H1 (cell line): ENCODE data around the gene RNF157.

Experiments
- CEBPB ChIP-seq: IDR thresholded peaks from 2 replicates; pipeline ENCODE4 v1.6.1; 2012; ENCODE audit warnings: low read depth, low read length
- CTCF ChIP-seq, 3 experiments: IDR thresholded peaks; 1 replicate in 2 of 3; 2 replicates in 1 of 3; pipeline versions ENCODE4 v1.5.1 to v1.6.1; 2011; ENCODE audit warnings: low read length in 3 of 3, mild to moderate bottlenecking in 3 of 3, inconsistent platforms in 2 of 3, low read depth in 1 of 3, moderate library complexity in 1 of 3; ENCODE audit not compliant: insufficient read depth in 1 of 3; ENCODE audit errors: control extremely low read depth in 1 of 3
- EP300 ChIP-seq, 2 experiments: IDR thresholded peaks; 1 replicate in 1 of 2; 2 replicates in 1 of 2; pipeline ENCODE4 v1.6.1; 2011 to 2012; ENCODE audit warnings: low read depth in 2 of 2, low read length in 2 of 2, mild to moderate bottlenecking in 2 of 2, borderline replicate concordance in 1 of 2, inconsistent platforms in 1 of 2, moderate library complexity in 1 of 2
- POLR2A ChIP-seq, 2 experiments: IDR thresholded peaks; 1 replicate in 1 of 2; 2 replicates in 1 of 2; pipeline ENCODE4 v1.6.1; 2011; ENCODE audit warnings: low read depth in 2 of 2, low read length in 2 of 2, mild to moderate bottlenecking in 2 of 2; ENCODE audit errors: control extremely low read depth in 1 of 2

- TF ChIP-seq EP300 (IDR thresholded peaks at IDR 0.05; ENCODE audit: borderline replicate concordance in 1 of 2, low read depth in 2 of 2, low read length in 2 of 2) (no peak), POLR2A (IDR thresholded peaks at IDR 0.05; ENCODE audit: control extremely low read depth in 1 of 2, low read depth in 2 of 2, low read length in 2 of 2) (no peak), CEBPB (no peak), CTCF (IDR thresholded peaks at IDR 0.05; ENCODE audit: control extremely low read depth in 1 of 3, insufficient read depth in 1 of 3, low read depth in 1 of 3, low read length in 3 of 3) (no peak)
These were observed 16.5 kb downstream of the RNF157 start for GRCh38 chr17:76223802-76224201.
